Activated gamma-delta T cell treated with Interleukin-2 at 50 U/mL for 16 hours (primary cell): ENCODE results near the gene ABCG1.

Source experiments
- DNase-seq: peaks from one replicate; pipeline ENCODE4 v3.0.0-alpha.2; 2020

ABCG1 gene

GRCh38 chr21:42294273-42294880 lies 75.4 kb downstream of the ABCG1 start:
- no peak for DNase-seq

DNA sequence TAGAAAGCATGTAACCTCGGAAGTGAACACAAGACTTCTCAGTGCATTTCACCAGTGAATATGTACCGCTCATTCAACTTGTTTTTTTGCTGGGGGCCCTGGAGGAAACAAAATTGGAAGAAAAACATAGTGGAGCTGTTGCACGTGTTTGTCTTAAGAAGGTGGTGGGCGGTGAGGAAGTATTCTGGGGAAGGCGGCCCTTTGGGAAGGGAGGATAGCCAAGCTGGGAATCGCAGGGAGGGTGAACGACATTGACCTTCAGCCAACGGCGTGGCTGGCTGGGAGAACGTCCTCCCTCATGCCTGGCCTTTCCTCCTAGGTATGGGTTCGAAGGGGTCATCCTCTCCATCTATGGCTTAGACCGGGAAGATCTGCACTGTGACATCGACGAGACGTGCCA lies 76.9 kb downstream of the ABCG1 start:
- DNase-seq: no peak

GRCh38 chr21:42296501-42296900 lies 77.6 kb downstream of the ABCG1 start:
- no peak for DNase-seq

- no peak for DNase-seq
These were observed 78.4 kb downstream of the ABCG1 start for GRCh38 chr21:42297377-42297776.

GRCh38 chr21:42298237-42298636 lies 79.3 kb downstream of the ABCG1 start:
- no peak for DNase-seq

- no peak for DNase-seq
These were observed 79.7 kb downstream of the ABCG1 start for GRCh38 chr21:42298657-42299056.

- DNase-seq: no peak
These were observed 80.5 kb downstream of the ABCG1 start for GRCh38 chr21:42299324-42300044.

GRCh38 chr21:42300045-42300583 lies 81.2 kb downstream of the ABCG1 start:
- no peak for DNase-seq

DNA sequence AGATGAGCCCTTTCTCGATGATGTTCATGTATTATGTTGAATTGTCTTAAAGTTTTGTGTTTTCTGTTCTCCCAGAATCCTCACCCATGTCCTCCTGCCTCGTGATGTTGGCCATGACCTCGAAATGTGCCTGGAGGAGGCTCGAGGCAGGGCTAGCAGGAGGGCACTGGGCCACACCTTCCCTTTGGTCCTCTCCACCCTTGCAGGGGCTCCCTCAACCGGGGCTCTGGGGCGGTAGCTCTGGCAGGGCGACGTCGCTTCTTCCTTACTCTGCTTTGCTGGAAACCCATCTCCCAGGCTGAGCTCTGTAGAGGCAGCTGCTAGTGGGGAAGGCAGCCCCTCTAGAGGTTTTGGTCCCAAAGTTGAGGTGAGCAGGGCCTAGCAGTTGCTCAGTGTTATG lies 82.0 kb downstream of the ABCG1 start:
- no peak for DNase-seq

DNA sequence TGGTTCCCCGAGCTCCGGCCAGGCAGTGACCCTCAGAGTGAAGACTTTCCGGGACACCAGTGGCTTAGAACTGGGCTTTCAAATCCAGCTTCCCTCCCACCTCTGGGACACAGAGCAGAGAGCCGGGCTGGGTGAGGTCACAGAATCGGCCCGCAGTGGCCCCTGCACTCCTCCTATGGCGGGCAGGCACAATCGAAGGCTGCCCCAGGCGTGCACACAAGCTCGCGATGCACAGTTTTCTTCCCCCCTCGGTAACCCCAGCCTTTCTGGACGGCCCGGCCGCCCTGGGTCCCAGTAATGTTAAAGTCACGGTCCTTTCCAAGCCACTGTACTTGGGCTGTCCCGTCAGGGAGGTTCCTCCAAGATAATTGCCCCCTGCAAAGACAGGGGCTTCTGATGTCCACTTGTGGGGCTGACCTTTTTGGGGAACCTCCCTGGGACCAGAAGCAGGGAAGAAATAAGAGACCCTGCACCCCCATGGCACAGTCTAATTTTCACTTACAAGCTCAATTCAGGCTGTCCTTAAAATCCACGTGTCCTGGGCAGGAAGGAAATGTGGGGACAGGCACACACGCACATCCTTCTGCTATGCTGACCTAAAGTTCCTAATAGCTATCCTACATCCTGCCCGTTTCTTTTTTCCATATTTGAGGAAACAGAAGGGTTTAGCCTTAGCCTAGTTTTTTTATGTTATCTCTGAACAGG lies 82.6 kb downstream of the ABCG1 start:
- no peak for DNase-seq

GRCh38 chr21:42302076-42302650 lies 83.2 kb downstream of the ABCG1 start:
- no peak for DNase-seq

DNA sequence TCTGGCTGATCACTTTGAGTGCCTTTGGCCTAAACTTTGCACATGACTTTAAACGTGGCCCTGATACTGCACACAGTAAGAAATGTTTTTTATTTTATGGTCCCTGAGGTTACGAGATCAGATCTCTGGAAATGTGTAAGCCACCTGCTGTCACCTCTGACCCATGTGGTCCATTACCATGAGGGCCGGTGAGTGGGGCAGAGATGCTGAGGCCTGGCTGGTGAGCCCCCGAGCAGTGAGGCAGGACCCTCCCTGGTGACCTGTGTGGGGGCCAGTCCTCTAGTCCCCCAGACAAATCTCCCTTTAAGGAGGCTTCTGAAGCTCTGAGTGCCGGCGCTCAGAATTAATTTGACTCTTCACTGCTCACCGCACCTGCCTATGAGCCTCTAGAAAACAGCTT lies 83.9 kb downstream of the ABCG1 start:
- DNase-seq: no peak

DNA sequence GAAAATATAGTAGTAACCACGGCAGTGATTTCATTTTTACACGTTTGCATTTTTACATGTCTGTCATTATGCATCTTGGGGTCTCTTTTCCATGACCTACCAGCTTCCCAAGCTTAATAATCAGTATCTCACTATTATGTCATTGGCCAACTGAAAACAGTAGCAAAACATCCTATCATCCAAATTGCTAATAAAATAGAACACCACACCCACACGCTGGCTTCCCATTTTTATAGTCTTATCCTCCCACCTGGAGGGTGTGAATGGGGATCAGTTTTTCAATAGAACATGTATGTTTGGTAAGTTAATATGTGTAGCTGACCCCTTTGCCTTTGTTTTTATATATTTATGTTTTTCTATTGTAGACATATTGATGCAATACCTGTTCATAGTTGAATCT lies 84.5 kb downstream of the ABCG1 start:
- DNase-seq: no peak

DNA sequence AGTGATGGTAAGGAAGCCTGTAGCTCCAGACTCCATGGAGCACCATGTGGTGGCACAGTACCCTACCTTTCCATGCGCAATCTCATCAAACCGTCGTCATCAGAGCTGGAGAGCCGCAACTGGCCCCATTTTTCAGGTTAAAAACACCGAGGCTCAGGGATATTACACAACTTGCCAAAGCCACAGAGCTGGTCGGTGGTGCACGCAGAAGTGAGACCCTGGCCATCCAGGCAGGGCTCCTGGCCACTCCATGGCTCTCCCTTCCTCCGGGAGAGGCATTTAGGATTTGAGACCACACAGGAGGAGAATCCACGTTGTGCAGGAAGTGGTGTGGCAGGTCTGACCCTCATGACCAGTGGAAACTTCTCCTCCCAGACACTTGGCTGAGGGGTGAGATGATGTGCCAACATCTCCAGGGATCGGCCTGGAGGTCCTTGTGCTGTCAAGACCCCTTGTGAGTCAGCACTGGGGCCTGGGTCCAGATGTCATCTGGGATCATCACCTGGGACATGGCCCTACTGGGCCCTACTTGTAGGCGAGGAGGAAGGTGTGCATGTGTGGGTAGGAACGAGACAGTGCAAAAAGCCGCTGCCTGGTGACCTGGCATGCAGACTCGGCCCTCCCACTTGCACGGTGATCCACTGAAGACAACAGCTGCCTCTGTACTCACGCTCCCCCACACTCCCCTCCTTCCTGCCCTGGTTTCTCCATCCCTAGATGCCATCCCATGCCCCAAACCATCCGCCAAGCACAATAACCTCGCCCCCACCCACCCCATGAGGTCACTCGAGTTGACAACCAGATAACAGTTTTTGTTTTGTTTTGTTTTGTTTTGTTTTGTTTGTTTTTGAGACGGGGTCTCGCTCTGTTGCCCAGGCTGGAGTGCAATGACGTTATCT lies 85.9 kb downstream of the ABCG1 start:
- DNase-seq: no peak

- DNase-seq: no peak
These were observed 86.8 kb downstream of the ABCG1 start for GRCh38 chr21:42305707-42306147.

DNA sequence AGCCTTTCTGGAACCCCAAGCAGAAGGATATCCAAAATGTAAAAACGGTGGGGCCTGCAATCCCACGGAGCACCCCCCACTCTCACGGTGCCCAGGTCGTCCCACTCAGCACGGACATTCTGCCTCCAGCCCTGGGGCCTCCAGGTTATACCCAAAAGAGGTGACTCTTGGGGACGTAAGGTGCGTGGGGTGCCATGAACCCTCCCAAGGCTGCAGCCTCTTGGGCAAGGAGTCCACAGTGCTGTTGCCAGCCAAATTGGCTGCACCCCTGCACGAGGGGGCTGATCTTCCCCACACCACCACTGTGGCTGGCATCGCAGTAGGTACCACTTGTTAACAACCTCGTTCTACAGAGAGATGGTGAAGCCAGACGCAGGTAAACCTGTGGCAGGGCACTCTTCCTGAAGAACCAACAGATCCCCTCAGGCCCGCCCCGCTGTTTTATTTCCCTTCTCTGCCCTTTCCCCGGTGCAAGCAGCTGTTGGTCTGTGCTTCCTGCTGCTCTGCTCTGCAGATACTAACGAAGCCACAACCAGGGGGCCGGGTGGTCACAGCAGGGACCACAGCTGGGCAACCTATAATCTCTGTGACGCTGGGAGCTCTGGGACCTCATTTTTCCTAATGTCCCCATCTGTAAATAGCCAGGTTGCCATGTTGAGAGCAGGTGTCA lies 87.6 kb downstream of the ABCG1 start:
- DNase-seq: no peak

- DNase-seq: no peak
These were observed 88.2 kb downstream of the ABCG1 start for GRCh38 chr21:42307106-42307505.

GRCh38 chr21:42308161-42308913 lies 89.4 kb downstream of the ABCG1 start:
- DNase-seq: no peak

- no peak for DNase-seq
These were observed 90.2 kb downstream of the ABCG1 start for GRCh38 chr21:42308914-42309752.

- DNase-seq: peak; percentile 73
These were observed 90.8 kb downstream of the ABCG1 start for GRCh38 chr21:42309753-42310213.
